Liver (tissue), 3 donors: Measurements from ENCODE around the gene DEK.
"Not testable (repeated sequence)": the region's sequence is repeated elsewhere in the genome, so short reads cannot be mapped to it uniquely, and the experiment has no call there.

Source experiments
- ATF3 ChIP-seq: IDR thresholded peaks from 2 replicates; pipeline ENCODE4 v1.6.1; 2016; ENCODE audit warnings: antibody characterized with exemption
- CTCF ChIP-seq: fragments of 150-350 bp; IDR thresholded peaks from 2 replicates; pipeline ENCODE4 v1.5.1; 2017; ENCODE audit warnings: improper control_type of control experiment, low read depth, low read length; ENCODE audit not compliant: missing input control
- EGR1 ChIP-seq, 2 donors: IDR thresholded peaks; 2 replicates each; pipeline ENCODE4 v1.6.1; 2016 to 2018; ENCODE audit warnings: antibody characterized with exemption in 2 of 2, low read depth in 2 of 2
- FOXA1 ChIP-seq: IDR thresholded peaks from 2 replicates; pipeline ENCODE4 v1.6.1; 2016; ENCODE audit warnings: antibody characterized with exemption
- GABPA ChIP-seq, 2 donors: IDR thresholded peaks in 1 of 2; conservative IDR thresholded peaks in 1 of 2; 2 replicates each; pipeline ENCODE4 v1.6.1; 2016; ENCODE audit warnings: antibody characterized with exemption in 2 of 2, mild to moderate bottlenecking in 1 of 2, moderate library complexity in 1 of 2
- JUND ChIP-seq, 2 donors: IDR thresholded peaks; 2 replicates each; pipeline ENCODE4 v1.6.1; 2016; ENCODE audit warnings: antibody characterized with exemption in 2 of 2
- MAX ChIP-seq: IDR thresholded peaks from 2 replicates; pipeline ENCODE4 v1.6.1; 2016; ENCODE audit warnings: antibody characterized with exemption
- RAD21 ChIP-seq, 2 donors: IDR thresholded peaks; 2 replicates each; pipeline ENCODE4 v1.6.1; 2016; ENCODE audit warnings: antibody characterized with exemption in 2 of 2, mild to moderate bottlenecking in 2 of 2
- REST ChIP-seq: IDR thresholded peaks from 2 replicates; pipeline ENCODE4 v1.6.1; 2016; ENCODE audit warnings: antibody characterized with exemption, mild to moderate bottlenecking
- RXRA ChIP-seq, 2 donors: IDR thresholded peaks; 2 replicates each; pipeline ENCODE4 v1.6.1; 2017 to 2018; ENCODE audit warnings: antibody characterized with exemption in 2 of 2, mild to moderate bottlenecking in 1 of 2
- SP1 ChIP-seq: IDR thresholded peaks from 2 replicates; pipeline ENCODE4 v1.6.1; 2018; ENCODE audit warnings: antibody characterized with exemption, mild to moderate bottlenecking
- TAF1 ChIP-seq: conservative IDR thresholded peaks from 2 replicates; pipeline ENCODE4 v1.6.1; 2016; ENCODE audit warnings: antibody characterized with exemption, mild to moderate bottlenecking
- YY1 ChIP-seq: IDR thresholded peaks from 2 replicates; pipeline ENCODE4 v1.6.1; 2016; ENCODE audit warnings: antibody characterized with exemption, mild to moderate bottlenecking
- ZBTB33 ChIP-seq: IDR thresholded peaks from 2 replicates; pipeline ENCODE4 v1.6.1; 2016; ENCODE audit warnings: antibody characterized with exemption
- donor health status: healthy.
- donor health status: healthy.

GRCh38 chr6:18208778-18209177, 55.6 kb downstream of the DEK start:
- not testable (repeated sequence) for TF ChIP-seq CTCF; JUND (IDR thresholded peaks at IDR 0.05); EGR1 (IDR thresholded peaks at IDR 0.05; ENCODE audit: low read depth in 2 of 2); ZBTB33; REST; YY1; ATF3; RAD21 (IDR thresholded peaks at IDR 0.05); GABPA (IDR thresholded peaks at IDR 0.05 in 1 of 2, conservative IDR thresholded peaks at IDR 0.05 in 1 of 2); TAF1; SP1; FOXA1; MAX; RXRA (IDR thresholded peaks at IDR 0.05)
